Activated CD8-positive, alpha-beta T cell treated with anti-CD3 and anti-CD28 coated beads, Interleukin-2, amount 10 ng/mL, durations not matched to agents 7 days and 5 days (primary cell): ENCODE results near the gene AQP2. TPM values are rescaled to one million over a fixed set of nuclear protein-coding genes. Genes with fewer than 3 reads are reported as not detected.
A peak's percentile ranks its signal among the peaks of the same experiment; 100 is the strongest.

Source experiments
- ATAC-seq: fragments of 150-1000 bp; cut with Tn5 transposase; one replicate; pipeline ENCODE4 v1.10.0; 2021; ENCODE audit warnings: moderate library complexity
- CTCF ChIA-PET: fragments of 350-600 bp; sonication (Branson Sonifier 250); formaldehyde crosslinking; loops from one replicate; lab custom pipeline; 2021; ENCODE audit warnings: antibody characterized with exemption; lab: Charles Lee
- POLR2A ChIA-PET: fragments of 350-600 bp; sonication (Branson Sonifier 250); formaldehyde crosslinking; loops from one replicate; lab custom pipeline; 2021; ENCODE audit warnings: antibody characterized with exemption; lab: Charles Lee
- DNase-seq: peaks from one replicate; pipeline ENCODE4 v3.0.0-alpha.2; 2020
- H3K27ac Mint-ChIP-seq: one replicate; pipeline ENCODE4 v1.8.0; 2021; ENCODE audit warnings: mild to moderate bottlenecking, mixed read lengths
- H3K27me3 Mint-ChIP-seq: one replicate; pipeline ENCODE4 v1.8.0; 2021; ENCODE audit warnings: low read depth, mixed read lengths
- H3K36me3 Mint-ChIP-seq: one replicate; pipeline ENCODE4 v1.8.0; 2021; ENCODE audit warnings: low read depth, mixed read lengths
- H3K4me1 Mint-ChIP-seq: one replicate; pipeline ENCODE4 v1.8.0; 2021; ENCODE audit warnings: low read depth, mixed read lengths
- H3K4me3 Mint-ChIP-seq: one replicate; pipeline ENCODE4 v1.8.0; 2021; ENCODE audit warnings: mild to moderate bottlenecking, mixed read lengths
- H3K9me3 Mint-ChIP-seq: one replicate; pipeline ENCODE4 v1.8.0; 2022; ENCODE audit warnings: mixed read lengths; ENCODE audit not compliant: insufficient read depth
- total RNA-seq, 2 experiments: library from RNA; stranded (reverse); gene quantifications; one replicate each; pipeline ENCODE4 v1.2.3, GENCODE V29; 2021

The AQP2 gene
- total RNA-seq, 2 experiments from 2014 or later: not detected

GRCh38 chr12:49967777-49968250 lies 17.3 kb downstream of the AQP2 start:
- POLR2A ChIA-PET: interaction anchor here (1.4 kb wide), 1 partner anchor 58 kb away, joined by 4 read pairs; the partner anchor contains the start of gene RACGAP1
- no peak for ATAC-seq
- H3K4me3 Mint-ChIP-seq: peak overlapping the region; percentile 60

DNA sequence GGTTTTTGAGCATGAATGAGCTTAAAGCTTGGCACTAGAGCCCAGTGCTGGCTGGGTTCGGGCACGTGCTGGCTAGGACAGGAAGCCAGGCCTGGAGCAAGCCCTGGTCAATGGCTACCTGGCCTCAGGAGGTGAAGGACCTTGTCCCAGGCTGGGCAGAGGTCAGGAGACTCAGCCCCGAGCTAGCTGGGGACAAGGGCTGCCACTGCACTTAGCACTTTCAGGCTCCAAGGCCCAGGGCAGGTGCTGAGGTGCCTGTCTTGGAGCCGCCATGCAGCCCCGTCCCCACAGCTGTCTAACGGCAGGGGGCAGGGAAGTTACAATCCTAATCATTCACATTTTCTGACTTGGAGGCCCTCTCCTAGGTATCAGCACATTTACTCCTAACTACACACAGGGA lies 17.9 kb downstream of the AQP2 start:
- no peak for DNase-seq
- POLR2A ChIA-PET: no interaction called here
- no peaks in the 10 kb centered on the region for H3K9me3 Mint-ChIP-seq
- H3K4me1 Mint-ChIP-seq: peaks cover 5% of the 10 kb centered on the region
- H3K4me3 Mint-ChIP-seq: no peak overlapping the region
- H3K27me3 Mint-ChIP-seq: peaks cover 24% of the 10 kb centered on the region
- CTCF ChIA-PET: interaction anchor here (0.8 to 6.7 kb wide), 23 partner anchors 9 to 244 kb away, joined by 3 to 117 read pairs (median 7); partner anchors contain the start of gene SMARCD1
- no peaks in the 10 kb centered on the region for H3K36me3 Mint-ChIP-seq
- ATAC-seq: no peak
- no peak overlapping the region for H3K27ac Mint-ChIP-seq

More at GRCh38 chr12:49967777-49968250, 17.3 kb downstream of the AQP2 start:
- H3K27me3 Mint-ChIP-seq: peaks cover 30% of the 10 kb centered on the region
- no peak for DNase-seq
- no peak overlapping the region for H3K27ac Mint-ChIP-seq
- peaks cover 5% of the 10 kb centered on the region for H3K4me1 Mint-ChIP-seq
- no peaks in the 10 kb centered on the region for H3K36me3 Mint-ChIP-seq
- CTCF ChIA-PET: interaction anchor here (0.6 to 6.7 kb wide), 71 partner anchors 8 to 363 kb away, joined by 3 to 117 read pairs (median 6); partner anchors contain the start of genes AQP2, BCDIN3D, CERS5 and COX14
- no peaks in the 10 kb centered on the region for H3K9me3 Mint-ChIP-seq

- DNase-seq (no peak), ATAC-seq (no peak)
- H3K4me1 Mint-ChIP-seq: peaks cover 5% of the 10 kb centered on the region
- ChIA-PET CTCF (interaction anchor here (0.8 to 6.7 kb wide), 14 partner anchors 10 to 179 kb away, joined by 3 to 117 read pairs (median 6); no protein-coding TSS in a partner anchor), POLR2A (no interaction called here)
- no peaks in the 10 kb centered on the region for H3K9me3 Mint-ChIP-seq
- H3K27me3 Mint-ChIP-seq: peaks cover 18% of the 10 kb centered on the region
- H3K27ac Mint-ChIP-seq: no peak overlapping the region
- no peak overlapping the region for H3K4me3 Mint-ChIP-seq
- H3K36me3 Mint-ChIP-seq: no peaks in the 10 kb centered on the region
These were observed 18.5 kb downstream of the AQP2 start for GRCh38 chr12:49969027-49969426.

DNA sequence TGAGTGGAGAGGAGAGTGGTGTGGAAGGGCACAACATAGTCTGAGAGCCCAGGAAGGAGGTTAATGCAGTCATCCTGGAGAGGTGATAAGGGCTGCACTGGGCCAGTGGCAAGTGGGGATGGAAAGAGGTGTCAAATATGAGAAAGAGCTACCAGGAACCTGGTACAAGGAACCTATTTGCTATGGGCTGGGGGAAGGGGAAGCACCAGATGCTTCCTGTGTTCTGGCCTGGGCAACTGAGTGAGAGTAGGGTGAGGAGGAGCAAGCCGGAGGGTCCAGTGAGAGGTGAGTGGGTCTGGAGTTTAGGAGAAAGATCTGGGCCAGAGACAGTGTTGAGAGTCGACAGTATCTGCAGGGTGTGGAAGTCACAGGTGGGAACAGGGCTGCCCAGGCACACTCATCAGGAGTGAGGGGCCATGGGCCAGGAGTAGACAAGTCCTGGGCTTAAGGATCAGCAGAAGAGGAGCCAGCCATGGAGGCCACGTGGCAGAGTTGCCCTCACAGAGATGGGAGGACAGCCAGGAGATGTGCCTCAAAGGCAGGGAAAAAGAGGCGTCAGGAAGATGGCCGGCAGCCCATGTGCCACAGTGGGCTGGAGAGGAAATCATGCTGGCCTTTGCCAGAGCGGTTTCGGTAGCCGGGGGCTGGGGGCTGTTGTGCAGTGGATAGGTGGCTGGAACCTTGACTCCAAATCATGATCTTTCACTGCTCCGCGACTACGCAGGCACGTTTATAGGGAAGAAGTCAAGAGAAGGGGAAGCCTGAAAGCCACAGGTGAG lies 19.3 kb downstream of the AQP2 start:
- Mint-ChIP-seq H3K4me1 (peaks cover 5% of the 10 kb centered on the region), H3K27ac (no peak overlapping the region), H3K9me3 (no peaks in the 10 kb centered on the region), H3K36me3 (no peaks in the 10 kb centered on the region), H3K4me3 (no peak overlapping the region), H3K27me3 (peaks cover 11% of the 10 kb centered on the region)
- DNase-seq: no peak
- ATAC-seq: no peak
- ChIA-PET POLR2A (no interaction called here), CTCF (interaction anchor here (1.1 to 6.7 kb wide), 8 partner anchors 11 to 178 kb away, joined by 3 to 117 read pairs (median 6); no protein-coding TSS in a partner anchor)

DNA sequence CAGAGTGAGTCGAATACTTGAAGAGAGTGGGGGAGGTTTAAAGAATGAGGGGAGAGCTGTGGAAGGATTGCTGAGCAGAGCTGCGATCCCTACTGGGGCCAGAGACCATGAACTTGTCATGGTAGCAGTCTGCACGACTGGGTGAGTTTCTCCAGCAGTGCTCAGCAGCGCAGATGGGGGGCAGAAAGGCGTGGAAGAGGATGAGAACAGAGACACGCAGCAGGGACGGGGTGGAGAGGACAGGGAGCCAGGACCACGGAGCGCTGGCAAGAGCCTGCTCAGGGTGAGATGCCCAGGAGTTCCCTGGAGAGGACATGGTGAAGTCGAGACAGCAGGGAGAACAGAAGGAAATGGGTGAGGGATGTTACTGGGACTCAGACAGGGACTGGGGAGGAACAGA lies 20.1 kb downstream of the AQP2 start:
- Mint-ChIP-seq H3K27me3 (peaks cover 9% of the 10 kb centered on the region), H3K36me3 (no peaks in the 10 kb centered on the region), H3K27ac (no peak overlapping the region), H3K4me3 (no peak overlapping the region), H3K4me1 (peaks cover 5% of the 10 kb centered on the region), H3K9me3 (no peaks in the 10 kb centered on the region)
- no peak for DNase-seq
- ChIA-PET POLR2A (no interaction called here), CTCF (interaction anchor here (1.9 to 6.7 kb wide), 4 partner anchors 10 to 68 kb away, joined by 5 to 117 read pairs (median 57); no protein-coding TSS in a partner anchor)
- ATAC-seq: no peak

DNA sequence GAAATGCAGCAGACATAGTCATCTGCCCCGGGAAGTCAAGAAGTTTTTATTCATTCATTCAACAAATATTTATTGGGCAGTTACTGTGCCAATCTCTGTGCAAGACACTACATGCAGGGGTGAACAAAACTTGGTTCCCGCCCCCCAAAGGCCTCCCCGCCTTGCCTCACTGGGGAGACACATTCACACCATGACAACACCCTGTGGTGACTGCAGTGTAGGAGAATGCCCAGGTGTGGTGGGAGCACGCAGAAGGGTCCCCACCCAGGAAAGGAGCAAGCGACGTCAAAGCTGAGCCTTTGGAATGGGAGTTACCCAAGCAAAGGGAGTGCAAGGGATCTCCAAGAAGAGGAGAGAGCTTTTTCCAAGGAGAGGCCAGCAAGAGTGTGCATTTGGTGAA lies 20.6 kb downstream of the AQP2 start:
- ChIA-PET POLR2A (no interaction called here), CTCF (interaction anchor here (2.8 kb wide), 1 partner anchor 25 kb away, joined by 11 read pairs; no protein-coding TSS in a partner anchor)
- no peaks in the 10 kb centered on the region for H3K36me3 Mint-ChIP-seq
- no peaks in the 10 kb centered on the region for H3K9me3 Mint-ChIP-seq
- peaks cover 7% of the 10 kb centered on the region for H3K27me3 Mint-ChIP-seq
- no peak overlapping the region for H3K27ac Mint-ChIP-seq
- peaks cover 5% of the 10 kb centered on the region for H3K4me1 Mint-ChIP-seq
- ATAC-seq (no peak), DNase-seq (no peak)
- H3K4me3 Mint-ChIP-seq: no peak overlapping the region

DNA sequence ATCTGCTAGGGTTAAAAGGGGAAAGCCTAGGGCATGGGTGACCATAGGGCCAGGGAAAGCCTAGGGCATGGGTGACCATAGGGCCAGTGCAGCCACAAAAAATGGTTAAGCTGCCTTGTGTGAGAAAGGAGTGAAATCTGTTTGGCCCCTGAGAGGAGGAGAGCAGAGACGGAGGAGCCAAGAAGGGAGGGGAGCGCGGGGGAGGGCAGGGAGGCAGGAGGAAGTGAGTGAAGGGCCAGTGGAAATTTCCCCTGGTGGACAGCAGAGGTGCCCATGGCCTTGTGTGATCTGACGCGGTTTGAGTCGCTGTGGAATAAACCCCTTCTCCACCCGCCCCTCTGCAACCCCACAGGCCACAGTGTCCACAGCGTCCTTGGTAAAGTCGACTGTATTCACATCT lies 21.6 kb downstream of the AQP2 start:
- H3K27ac Mint-ChIP-seq: no peak overlapping the region
- H3K36me3 Mint-ChIP-seq: no peaks in the 10 kb centered on the region
- ATAC-seq (no peak), DNase-seq (no peak)
- H3K9me3 Mint-ChIP-seq: no peaks in the 10 kb centered on the region
- ChIA-PET POLR2A (no interaction called here), CTCF (interaction anchor here (0.9 to 2.8 kb wide), 2 partner anchors 26 to 29 kb away, joined by 3 to 11 read pairs; no protein-coding TSS in a partner anchor)
- H3K4me1 Mint-ChIP-seq: peaks cover 2% of the 10 kb centered on the region
- no peak overlapping the region for H3K4me3 Mint-ChIP-seq
- peaks cover 6% of the 10 kb centered on the region for H3K27me3 Mint-ChIP-seq

- Mint-ChIP-seq H3K27ac (no peak within 1 kb of the TSS), H3K36me3 (no peaks in the 10 kb centered on the region), H3K4me1 (no peaks in the 10 kb centered on the region), H3K4me3 (no peak within 1 kb of the TSS), H3K27me3 (peaks cover 6% of the 10 kb centered on the region), H3K9me3 (no peaks in the 10 kb centered on the region)
- POLR2A ChIA-PET: no interaction called here
- CTCF ChIA-PET: interaction anchor here (0.9 to 2.8 kb wide), 2 partner anchors 27 to 29 kb away, joined by 3 to 11 read pairs; no protein-coding TSS in a partner anchor
- ATAC-seq (no peak), DNase-seq (no peak)
These were observed 22.3 kb downstream of the AQP2 start, which contains the start of gene AQP6 for GRCh38 chr12:49972641-49973360. TSS of gene AQP6 (plus strand) at chr12:49972947. CDS start at chr12:49973174, 227 bp downstream.

DNA sequence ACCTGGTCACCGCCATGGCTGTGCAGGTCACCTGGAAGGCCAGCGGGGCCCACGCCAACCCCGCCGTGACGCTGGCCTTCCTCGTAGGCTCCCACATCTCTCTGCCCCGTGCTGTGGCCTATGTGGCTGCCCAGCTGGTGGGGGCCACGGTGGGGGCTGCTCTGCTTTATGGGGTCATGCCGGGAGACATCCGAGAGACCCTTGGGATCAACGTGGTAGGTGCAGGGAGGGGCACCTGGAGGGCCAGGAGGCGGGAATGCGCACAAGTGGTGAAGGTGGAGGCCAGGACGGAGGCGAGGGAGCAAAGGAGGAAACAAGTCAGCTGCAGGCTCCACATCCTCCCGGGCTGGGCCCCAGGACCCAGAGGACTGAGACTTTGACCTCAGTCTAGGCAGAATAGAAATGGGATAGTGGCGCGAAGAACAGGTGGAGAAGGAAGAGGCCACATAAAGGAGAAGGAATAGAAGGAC lies 22.9 kb downstream of the AQP2 start:
- no peak overlapping the region for H3K4me3 Mint-ChIP-seq
- no peaks in the 10 kb centered on the region for H3K36me3 Mint-ChIP-seq
- H3K27me3 Mint-ChIP-seq: peaks cover 3% of the 10 kb centered on the region
- POLR2A ChIA-PET: no interaction called here
- H3K9me3 Mint-ChIP-seq: no peaks in the 10 kb centered on the region
- no peak overlapping the region for H3K27ac Mint-ChIP-seq
- DNase-seq: no peak
- H3K4me1 Mint-ChIP-seq: no peaks in the 10 kb centered on the region
- CTCF ChIA-PET: interaction anchor here (2.8 kb wide), 1 partner anchor 28 kb away, joined by 11 read pairs; no protein-coding TSS in a partner anchor
- no peak for ATAC-seq

- H3K36me3 Mint-ChIP-seq: no peaks in the 10 kb centered on the region
- POLR2A ChIA-PET: no interaction called here
- no peaks in the 10 kb centered on the region for H3K9me3 Mint-ChIP-seq
- ATAC-seq (no peak), DNase-seq (no peak)
- no peak overlapping the region for H3K4me3 Mint-ChIP-seq
- CTCF ChIA-PET: no interaction called here
- H3K27me3 Mint-ChIP-seq: no peaks in the 10 kb centered on the region
- no peak overlapping the region for H3K27ac Mint-ChIP-seq
- no peaks in the 10 kb centered on the region for H3K4me1 Mint-ChIP-seq
These were observed 23.7 kb downstream of the AQP2 start for GRCh38 chr12:49974231-49974675.

DNA sequence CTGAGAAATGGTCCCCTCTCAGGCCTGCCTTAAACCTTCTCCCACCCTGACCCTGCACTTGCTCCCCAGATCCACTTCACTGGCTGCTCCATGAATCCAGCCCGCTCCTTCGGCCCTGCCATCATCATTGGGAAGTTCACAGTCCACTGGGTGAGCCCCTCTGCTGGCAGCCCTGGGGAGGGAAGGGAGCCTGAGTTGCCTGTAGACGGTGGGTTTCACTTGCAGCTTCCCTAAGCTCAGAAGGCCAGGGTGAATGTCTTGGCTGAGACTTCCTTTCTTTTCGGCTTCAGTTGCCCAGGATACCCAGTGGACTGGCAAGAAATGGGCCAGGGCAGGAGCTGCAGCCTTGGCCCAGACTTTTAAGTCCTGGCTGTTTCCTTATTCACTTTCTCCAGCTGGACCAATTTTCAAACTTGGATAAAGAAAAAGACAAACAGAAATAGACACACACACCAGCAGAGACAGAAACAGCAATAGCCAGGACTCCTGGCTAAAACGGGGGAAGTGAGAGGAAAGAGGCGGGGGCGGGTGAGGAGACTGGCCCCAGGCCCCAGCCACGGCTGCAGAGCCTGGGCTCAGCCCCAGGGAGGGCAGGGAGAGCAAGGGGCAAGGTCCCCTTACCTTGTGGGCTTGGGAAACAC lies 24.3 kb downstream of the AQP2 start:
- DNase-seq (no peak), ATAC-seq (no peak)
- ChIA-PET POLR2A (no interaction called here), CTCF (no interaction called here)
- Mint-ChIP-seq H3K9me3 (no peaks in the 10 kb centered on the region), H3K27me3 (no peaks in the 10 kb centered on the region), H3K4me3 (no peak overlapping the region), H3K4me1 (no peaks in the 10 kb centered on the region), H3K27ac (no peak overlapping the region), H3K36me3 (no peaks in the 10 kb centered on the region)
